HG03066 (cell line): ENCODE results near the gene CSN2.
"Not testable (repeated sequence)": the region's sequence is repeated elsewhere in the genome, so short reads cannot be mapped to it uniquely, and the experiment has no call there.

Experiments used
- ATAC-seq: cut with Tn5 transposase; IDR thresholded peaks from one replicate; pipeline ENCODE4 v1.9.1; 2021; ENCODE audit warnings: low read depth; ENCODE audit not compliant: unreplicated experiment

CSN2 gene, protein sequence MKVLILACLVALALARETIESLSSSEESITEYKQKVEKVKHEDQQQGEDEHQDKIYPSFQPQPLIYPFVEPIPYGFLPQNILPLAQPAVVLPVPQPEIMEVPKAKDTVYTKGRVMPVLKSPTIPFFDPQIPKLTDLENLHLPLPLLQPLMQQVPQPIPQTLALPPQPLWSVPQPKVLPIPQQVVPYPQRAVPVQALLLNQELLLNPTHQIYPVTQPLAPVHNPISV

DNA sequence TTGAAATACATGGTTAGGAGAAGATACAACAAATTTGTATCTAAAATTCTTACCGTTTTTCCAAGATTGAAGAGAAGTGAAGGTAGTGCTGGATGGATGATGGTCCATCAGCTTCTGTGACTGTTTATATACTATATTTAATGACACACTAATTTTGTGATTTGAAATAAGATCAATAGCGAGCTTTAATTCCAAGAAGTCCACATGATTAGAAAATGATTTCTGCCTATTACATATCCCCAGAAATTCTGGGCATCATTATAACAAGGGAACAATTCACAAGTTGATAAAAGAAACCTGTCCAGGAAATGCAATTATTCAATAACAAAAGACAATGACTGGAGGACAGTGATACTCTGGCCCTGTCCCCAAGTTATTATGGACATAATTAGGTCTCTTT lies at the start of gene CSN2:
CSN2 (minus strand) TSS at position 101 of the 400 bp plus-strand sequence. CDS start 4,733 bp downstream, outside the sequence.
- no peak for ATAC-seq

DNA sequence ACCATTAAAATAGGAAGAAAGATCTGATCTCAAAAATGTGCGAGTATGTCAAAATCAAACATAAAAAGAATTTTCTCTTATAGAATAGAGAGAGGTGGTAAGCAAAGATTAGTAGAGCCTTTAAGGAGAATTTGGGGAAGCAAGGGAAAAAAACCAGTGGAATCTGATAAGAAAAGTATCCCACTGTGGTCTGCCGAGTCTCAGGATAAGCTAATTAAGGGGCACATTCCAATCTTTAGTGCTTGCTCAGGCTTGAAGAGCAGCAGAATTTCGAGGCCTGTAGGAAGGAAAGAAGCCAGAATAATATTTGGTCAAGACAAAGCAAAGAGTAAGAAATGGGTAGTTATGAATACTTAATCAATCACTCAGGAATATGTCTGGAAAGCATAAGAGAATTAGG lies 43.2 kb upstream of the CSN2 start:
- ATAC-seq = no peak

DNA sequence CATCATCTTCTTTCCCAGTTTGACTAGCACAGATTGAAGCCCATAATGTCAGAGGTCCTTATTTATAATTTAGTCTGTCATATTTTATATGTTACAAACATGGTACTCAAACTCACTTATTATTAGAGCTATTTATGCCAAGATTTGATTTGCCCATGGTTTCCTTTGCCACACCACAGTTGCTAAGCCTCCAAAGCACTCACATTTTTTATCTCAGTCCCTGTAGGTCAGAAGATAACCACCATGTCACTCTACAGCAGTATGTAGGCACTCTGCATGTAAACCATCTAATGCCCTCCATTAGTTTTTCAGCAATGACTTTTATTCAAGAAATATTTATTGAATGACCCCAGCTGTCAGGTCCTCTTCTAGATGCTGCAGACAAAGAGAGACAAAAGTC lies 37.0 kb upstream of the CSN2 start:
- ATAC-seq = no peak

DNA sequence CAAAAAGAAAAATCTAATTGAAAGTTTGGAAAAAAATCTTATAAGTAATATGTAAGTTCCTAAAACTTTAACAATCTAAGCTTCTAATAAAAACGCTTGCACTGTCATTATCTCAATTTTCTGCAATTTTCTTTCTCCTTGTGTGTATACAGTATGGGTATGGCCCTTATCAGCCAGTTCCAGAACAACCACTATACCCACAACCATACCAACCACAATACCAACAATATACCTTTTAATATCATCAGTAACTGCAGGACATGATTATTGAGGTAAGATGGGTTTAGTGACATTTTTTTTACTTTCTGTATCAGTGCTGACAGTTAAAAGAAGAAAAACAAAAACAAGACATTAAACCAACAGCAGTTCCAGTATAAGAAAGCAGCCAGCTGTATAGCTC lies 35.2 kb upstream of the CSN2 start:
- no peak for ATAC-seq

DNA sequence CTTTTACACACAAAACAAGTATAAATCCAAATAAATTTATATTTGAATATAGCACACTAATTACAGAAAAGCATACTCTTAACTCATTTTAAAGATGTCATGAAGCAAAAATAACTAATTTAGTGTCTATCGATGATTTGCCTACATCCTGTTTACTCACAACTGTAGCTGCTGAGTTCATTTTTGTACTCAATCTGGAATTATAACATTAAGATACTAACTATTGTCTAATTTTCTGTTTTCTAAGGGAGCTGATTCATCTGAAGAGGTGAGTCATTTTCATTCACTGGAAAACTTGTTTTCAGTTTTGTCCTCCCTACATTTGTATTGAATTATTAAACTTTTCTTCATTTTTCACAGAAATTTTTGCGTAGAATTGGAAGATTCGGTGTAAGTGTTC lies 33.9 kb upstream of the CSN2 start:
- no peak for ATAC-seq

DNA sequence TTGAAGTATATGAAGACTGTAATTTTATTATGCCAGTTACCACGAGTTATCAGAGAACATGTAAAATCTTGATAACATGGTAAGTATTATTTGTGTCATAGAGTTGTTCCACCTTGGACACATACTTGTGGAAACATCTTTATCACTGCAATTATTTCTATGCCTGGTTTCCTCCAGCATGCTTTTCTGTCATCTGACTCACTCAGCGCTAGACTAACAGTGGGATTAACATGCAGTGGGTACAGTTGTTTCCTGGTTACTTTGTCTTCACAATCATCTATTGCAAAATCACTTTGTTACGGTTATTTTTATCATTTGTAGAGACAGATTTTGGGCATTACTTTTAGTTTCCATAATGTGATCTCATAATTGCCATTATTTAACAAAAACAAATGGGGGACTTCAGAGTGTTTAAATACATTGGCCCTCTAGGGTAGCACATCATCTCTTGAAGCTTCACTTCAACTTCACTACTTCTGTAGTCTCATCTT lies 30.0 kb upstream of the CSN2 start, which contains the start of gene STATH:
STATH (plus strand) TSS at position 441 of the 491 bp plus-strand sequence. CDS start 2,472 bp downstream, outside the sequence.
- ATAC-seq = no peak

DNA sequence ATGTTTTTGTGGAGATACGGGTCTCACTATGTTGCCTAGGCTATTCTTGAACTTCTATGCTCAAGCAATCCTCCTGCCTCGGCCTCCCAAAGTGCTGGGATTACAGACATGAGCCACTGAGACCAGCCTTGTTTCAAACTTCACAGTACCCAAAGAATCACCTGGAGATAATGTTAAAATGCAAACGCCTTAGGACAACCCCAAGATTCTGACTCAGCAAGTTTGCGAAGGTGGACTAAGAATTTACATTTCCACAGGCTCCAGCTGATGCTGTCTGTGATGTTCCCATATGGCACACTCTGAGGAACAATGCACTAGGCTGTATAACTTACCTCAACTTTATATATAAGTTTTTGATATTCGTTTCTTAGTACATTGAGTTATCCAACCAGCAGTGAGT lies 29.3 kb upstream of the CSN2 start:
- no peak for ATAC-seq

DNA sequence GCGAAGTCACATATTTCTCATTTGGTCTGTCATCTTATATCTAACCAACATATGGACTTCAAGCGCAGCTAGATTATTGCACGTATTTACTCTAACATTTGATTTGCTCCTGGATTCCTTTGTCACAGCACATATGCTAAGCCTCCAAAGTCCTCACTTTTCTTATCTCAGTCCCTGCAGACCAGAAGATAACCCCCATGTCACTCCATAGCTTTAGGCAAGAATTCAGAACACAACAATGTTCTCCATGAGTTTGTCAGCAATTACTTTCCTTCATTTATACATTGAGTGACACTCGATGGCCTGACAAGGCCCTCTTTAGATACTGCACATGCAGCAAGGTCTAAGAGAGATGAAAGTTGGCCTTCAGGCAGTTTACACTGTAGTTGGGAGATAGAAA lies 25.5 kb upstream of the CSN2 start:
- no peak for ATAC-seq

DNA sequence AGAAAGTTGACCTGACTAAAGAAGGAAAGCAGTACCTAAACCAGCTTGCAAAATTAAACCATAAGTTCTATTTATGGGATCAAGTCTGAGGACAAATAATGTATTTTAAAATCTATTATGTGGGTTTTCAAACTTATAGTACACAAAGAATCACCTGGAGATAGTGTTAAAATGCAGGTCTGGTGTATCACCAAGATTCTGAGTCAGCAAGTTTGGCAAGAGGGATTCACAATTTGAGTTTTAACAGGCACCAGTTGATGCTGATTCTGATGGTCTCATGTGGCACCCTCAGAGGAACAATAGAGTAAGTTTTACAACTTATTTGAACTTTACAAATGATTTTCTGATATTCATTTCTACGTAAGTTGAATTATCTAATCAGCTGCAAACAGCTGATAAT lies 21.1 kb upstream of the CSN2 start:
- no peak for ATAC-seq

DNA sequence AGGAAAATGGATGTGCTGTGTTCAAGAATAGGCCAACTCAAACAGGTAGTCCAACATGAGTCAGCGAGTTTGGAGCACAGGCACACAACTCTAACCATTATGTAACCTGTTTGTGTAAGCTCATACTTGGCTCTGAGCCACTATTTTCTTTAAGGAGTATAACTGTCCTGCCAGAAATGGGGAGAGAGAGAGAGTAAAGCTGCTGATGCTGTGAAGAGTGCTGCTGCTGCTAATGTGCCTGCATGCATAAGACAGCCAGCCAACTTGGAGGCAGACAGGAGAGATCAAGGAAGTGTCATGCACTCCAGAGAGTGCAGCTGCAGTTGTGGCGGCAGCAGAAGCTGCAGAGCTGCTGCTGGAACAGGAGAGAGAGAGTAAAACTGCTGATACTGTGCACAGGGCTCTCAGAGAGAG lies 18.5 kb upstream of the CSN2 start:
- no peak for ATAC-seq

DNA sequence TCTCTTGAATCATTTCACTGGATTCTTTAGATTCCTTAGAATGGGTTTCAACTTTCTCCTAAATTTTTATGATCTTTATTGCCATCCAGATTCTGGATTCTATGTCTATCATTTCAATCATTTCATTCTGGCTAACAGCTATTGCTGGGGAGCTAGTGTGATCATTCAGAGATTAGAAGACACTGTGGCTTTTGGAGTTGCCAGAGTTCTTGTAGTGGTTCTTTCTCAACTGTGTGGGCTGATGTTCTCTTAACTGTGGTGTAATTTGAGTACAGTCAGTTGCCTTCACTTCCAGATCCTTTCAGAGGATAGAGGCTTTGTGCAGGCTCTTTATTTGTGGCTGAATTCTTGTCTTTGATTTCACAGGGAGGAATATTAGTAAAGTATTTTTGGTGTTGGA lies 12.1 kb upstream of the CSN2 start:
- ATAC-seq = no peak

DNA sequence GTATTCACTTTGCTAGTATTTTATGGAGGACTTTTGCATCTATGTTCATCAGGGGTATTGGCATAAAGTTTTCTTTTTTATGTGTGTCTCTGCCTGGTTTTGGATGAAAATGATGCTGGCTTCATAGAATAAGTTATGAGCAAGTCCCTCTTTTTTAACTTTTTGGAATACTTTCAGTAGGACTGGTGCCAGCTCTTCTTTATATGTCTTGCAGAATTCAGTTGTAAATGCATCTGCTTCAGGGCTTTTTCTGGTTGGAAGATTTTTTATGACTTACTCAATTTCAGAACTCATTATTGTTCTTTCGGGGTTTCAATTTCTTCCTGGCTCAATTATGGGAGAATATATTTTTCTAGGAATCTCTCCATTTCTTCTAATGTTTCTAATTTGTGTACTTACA lies 9.1 kb upstream of the CSN2 start:
- no peak for ATAC-seq

DNA sequence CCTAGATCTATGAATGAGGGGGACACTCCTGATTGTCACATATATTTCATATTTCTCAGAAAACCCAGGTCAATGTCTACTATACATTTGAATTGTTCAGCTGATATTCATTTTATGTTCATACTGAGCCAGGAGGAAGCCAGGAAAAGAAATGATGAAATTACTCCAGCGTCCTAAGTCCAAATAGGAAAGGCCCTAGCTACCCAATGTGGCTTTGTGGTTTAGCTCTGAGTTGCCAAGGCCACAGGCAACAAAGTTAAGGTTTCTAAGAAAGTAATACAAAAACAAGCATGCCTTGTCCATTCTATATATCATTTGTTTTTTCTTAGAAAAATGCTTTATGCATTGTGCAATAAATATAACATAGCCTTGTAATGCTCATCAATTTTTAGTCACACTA lies 4.5 kb upstream of the CSN2 start:
- ATAC-seq = no peak

DNA sequence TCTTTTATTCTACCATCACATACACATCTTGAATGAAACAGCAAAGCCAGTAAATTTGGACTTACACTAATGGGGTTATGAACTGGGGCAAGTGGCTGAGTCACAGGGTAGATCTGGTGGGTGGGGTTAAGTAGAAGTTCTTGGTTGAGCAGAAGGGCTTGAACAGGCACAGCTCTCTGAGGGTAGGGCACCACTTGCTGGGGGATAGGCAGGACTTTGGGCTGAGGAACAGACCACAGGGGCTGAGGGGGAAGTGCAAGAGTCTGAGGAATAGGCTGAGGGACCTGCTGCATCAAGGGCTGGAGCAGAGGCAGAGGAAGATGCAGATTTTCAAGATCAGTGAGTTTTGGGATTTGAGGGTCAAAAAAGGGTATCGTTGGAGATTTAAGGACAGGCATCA lies 8.3 kb downstream of the CSN2 start:
- ATAC-seq = no peak

DNA sequence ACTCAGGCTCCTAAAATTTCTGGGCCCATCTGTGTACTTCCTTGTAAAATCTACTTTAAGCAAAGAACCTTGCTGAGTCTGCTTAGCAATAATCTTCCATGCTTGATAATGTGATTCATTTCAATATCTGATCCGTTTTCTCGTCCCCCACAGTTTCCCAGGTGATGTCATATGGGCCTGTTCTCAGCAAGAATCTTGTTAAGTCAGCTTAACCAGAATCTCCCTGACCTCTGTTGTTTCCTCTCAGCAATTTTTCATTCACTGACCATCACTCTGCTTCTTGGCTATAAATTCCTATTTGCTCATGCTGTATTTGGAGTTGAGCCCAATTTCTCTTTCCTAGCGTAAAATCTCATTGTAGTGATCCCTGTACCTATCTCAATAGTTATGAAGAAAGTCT lies 13.9 kb downstream of the CSN2 start:
- no peak for ATAC-seq

DNA sequence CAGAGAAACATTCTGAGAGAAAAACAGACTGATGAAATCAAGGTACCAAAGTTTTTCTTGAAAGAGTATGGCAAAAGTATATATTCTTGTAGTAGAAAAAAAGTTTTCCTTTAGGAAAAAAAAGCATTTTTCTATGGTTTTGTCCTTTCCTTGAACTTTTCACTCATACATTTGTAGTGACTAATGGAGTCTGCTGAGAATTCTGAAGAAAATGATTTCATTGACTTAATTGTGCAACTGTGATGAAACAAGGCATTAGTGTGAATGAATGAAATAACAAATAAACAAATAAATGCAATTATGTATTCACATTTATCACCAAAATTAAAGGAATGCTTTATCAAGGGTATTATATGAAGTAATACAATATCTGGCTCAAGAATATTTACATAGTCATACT lies 29.0 kb downstream of the CSN2 start:
- no peak for ATAC-seq

DNA sequence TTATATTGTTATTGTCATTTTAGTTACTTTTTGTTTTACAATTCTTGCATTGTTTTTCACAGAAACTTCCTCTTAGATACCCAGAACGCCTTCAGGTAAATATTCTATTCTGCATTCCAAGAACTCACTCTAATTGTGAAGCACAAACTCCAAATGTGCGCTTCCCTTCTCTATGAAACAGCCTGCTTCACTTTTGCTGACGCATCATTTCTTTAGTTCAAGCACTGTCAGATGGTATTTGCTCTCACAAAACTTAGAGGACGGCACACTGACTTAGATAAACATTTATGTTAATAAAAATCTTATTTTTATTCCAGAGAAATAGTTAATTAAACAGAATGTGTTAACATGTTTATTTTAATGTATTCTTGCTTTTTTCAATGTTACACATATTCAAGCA lies 31.4 kb downstream of the CSN2 start:
- no peak for ATAC-seq

DNA sequence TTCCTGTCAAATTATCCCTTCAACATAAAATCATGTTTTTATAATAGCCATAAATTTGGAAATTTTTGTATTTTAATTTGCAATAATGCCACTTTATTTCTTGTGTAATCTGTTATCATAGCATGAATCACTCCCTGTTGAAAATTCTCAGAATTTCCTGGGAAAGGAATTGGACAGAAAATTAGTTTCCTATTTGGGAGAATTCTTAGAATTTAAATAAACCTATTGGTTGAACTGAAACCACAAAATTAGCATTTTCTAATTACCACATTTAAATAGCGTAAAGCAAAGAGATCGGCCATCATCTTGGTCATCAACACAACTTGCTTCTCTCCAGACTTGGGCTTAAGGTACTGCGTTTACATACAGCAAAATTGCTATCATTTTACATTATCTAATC lies 34.8 kb downstream of the CSN2 start, which contains the start of gene CSN1S1:
CSN1S1 (plus strand) TSS at position 301 of the 400 bp plus-strand sequence. CDS start 1,488 bp downstream, outside the sequence.
- ATAC-seq = no peak

DNA sequence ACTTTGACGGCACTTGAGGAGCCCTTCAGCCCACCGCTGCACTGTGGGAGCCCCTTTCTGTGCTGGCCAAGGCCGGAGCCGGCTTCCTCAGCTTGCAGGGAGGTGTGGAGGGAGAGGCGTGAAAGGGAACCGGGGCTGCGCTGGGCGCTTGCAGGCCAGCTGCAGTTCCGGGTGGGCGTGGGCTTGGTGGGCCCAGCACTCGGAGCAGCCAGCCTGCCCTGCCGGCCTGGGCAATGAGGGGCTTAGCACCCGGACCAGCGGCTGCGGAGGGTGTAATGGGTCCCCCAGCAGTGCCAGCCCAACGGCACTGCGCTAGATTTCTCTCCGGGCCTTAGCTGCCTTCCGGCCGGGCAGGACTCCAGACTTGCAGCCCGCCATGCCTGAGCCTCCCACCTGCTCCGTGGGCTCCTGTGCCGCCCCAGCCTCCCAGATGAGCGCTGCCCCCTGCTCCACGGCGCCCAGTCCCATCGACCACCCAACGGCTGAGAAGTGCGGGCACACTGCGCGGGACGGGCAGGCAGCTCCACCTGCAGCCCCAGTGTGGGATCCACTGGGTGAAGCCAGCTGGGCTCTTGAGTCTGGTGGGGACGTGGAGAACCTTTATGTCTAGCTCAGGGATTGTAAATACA lies 41.6 kb downstream of the CSN2 start:
- not testable (repeated sequence) for ATAC-seq

DNA sequence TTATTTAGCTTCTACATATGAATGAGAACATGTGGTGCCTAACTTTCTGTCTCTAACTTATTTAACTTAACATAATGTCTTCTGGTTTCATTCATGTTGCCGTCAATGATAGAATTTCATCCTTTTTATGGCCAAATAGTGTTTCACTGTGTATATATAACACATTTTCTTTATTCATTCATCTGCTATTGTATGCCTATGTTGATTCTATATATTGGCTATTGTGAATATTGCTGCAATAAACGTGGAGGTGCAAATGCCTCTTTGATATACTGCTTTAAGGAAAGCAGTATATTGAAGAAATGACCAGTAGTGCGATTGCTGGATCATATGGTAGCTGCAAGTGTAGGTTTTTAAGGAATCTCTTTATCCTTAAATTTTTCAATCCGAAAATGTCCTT lies 44.7 kb downstream of the CSN2 start:
- ATAC-seq = no peak

DNA sequence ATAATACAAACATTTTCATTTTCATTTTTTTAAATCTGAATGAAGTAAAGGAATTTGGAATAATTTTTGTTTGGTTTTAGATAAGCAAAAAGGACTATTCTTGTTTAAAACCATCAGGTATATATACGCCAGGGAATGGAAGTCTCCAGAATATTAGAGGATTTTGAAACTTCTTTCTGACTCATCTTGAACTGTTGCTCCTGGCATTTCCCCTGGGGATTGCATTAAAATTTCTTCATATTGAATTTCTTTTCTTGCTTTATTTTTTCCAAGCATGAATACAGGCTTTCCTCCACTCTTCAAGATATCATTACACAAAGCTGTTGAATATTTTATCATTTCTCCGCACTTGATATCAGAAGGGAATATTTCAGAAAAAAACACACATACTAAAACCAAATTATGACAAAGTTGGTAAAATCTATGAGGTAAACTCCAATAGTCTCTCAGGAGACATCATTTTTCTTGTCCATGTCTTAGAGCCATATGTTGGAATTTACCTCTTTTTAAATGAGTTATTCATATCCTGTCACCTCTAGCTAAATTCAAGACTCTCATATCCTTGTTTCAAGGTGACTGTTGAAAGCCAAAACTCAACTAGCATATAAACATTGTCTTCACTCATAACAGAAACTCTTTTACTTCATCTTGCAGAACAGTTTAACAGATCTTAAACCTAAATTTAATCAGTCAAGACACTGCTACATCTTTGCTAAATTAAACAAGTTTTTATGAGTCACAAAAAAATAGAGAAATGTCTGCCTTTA lies 55.3 kb downstream of the CSN2 start:
- no peak for ATAC-seq
